ENCODE measurements around the gene COPS7B.
"Not testable (repeated sequence)": the region's sequence is repeated elsewhere in the genome, so short reads cannot be mapped to it uniquely, and the experiment has no call there.

COPS7B gene

GRCh38 chr2:231786177-231786916 lies at the start of gene COPS7B:
TSS of gene COPS7B (plus strand) at chr2:231786445. CDS start at chr2:231788571, 2,126 bp downstream.
- DNase-seq: peak; percentile 80

DNA sequence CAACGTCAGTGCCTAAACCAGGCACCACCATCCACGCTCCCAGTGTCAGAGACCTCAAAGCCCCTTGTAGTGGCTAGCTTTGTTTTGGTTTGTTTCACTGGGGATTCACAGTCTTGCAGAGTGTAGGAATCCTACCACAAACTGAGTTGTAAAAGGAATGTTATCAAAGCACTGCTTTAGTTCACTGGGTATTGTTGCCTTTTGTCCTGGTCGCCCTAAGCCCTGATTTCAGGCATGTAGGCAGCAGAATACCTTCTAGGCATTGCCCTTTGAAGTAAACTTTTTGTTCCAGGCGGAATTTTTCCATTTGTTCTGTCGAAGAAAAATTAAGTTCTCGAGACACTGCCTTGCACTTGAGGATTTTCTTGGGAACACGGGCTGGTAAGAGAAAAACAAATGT lies 48.5 kb upstream of the COPS7B start:
- no peak for DNase-seq

DNA sequence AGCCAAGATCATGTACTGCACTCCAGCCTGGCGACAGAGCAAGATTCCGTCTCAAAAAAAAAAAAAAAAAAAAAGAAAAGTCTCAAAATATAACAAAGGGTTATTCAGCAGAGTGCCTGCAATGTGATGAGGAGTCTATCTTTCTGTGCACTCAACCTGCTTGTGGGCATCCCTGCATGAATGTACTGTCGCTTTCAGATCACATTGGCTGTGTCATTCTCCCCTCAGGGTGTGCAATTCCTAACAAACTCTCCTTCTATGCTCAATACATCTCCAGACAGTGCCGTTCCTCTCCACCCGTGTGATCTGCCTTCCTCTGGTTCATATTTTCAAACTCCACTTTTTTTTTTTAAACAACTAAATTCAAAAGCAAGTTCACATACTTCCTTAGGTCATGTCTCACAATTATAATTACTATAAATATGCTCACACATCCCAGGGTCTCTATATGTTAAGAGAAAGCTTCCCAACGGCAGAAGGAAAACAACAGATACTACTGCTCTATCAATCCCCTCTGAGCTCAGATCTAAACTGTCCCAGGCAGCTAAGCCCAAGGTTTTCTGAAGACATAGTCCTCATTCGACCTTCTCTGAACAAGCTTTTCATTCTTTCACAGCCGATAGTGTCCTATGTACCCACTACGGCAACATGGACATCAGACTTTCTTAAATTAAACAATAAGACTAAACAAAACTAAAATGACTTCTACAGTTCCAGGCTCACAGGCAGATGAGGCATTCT lies 42.7 kb upstream of the COPS7B start:
- DNase-seq: no peak

DNA sequence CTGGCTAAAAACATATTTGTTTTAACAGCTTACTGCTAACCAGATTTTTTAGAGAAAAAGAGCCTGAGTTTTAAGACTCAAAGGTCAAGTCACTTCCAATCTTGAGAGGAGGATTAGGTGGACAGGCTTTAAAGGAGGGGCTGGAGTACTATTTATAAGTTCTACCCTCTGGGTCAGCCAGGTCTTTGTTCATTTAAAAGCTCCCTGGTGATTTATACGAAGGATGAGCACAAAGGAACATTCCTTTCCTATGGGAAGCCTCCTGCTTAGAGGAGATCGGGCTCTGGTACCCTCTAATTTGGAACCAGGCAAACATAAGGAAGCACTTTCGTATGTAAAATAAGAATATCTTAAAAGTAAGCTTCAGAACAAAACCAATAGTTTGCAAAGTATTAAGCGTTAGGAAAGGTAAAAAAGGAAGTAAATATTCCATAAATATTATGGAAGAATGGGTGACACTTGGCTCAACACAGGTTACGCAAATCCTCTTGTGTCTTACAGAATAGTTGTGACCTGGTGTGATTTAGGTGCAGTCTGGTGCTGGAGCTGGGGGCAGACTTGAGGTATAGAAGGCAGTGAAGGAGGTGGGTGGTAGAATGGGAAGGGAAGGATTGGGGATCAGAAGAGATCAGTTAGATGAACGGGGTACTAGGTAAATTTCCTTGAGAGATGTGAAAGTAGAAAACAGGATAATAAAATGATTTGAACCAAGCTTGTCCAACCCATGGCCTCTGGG lies 40.8 kb upstream of the COPS7B start:
- no peak for DNase-seq

DNA sequence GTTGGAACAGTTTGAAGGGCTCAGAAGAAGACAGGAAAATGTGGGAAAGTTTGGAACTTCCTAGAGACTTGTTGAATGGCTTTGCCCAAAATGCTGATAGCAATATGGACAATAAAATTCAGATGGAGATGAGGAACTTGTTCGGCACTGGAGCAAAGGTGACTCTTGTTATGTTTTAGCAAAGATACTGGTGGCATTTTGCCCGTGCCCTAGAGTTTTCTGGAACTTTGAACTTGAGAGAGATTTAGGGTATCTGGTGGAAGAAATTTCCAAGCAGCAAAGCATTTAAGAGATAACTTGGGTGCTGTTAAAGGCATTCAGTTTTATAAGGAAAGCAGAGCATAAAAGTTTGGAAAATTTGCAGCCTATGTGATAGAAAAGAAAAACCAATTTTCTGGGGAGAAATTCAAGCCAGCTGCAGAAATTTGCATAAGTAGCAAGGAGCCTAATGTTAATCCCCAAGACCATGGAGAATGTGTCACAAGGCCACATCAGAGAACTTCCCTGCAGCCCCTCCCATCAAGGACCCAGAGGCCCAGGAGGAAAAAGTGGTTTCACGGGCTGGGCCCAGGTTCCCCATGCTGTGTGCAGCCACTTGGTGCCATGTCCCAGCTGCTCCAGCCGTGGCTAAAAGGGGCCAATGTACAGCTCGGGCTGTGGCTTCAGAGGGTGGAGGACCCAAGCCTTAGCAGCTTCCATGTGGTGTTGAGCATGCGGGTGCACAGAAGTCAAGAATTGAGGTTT lies 37.9 kb upstream of the COPS7B start:
- DNase-seq: not testable (repeated sequence)

DNA sequence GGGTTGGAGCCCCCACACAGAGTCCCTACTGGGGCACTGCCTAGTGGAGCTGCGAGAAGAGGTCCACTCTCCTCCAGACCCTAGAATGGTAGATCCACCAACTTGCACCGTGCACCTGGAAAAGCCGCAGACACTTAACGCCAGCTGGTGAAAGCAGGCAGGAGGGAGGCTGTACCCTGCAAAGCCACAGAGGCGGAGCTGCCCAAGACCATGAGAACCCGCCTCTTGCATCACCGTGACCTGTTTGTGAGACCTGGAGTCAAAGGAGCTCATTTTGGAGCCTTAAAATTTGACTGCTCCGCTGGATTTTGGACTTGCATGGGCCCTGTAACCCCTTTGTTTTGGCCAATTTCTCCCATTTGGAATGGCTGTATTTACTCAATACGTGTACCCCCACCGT lies 37.2 kb upstream of the COPS7B start:
- not testable (repeated sequence) for DNase-seq

DNA sequence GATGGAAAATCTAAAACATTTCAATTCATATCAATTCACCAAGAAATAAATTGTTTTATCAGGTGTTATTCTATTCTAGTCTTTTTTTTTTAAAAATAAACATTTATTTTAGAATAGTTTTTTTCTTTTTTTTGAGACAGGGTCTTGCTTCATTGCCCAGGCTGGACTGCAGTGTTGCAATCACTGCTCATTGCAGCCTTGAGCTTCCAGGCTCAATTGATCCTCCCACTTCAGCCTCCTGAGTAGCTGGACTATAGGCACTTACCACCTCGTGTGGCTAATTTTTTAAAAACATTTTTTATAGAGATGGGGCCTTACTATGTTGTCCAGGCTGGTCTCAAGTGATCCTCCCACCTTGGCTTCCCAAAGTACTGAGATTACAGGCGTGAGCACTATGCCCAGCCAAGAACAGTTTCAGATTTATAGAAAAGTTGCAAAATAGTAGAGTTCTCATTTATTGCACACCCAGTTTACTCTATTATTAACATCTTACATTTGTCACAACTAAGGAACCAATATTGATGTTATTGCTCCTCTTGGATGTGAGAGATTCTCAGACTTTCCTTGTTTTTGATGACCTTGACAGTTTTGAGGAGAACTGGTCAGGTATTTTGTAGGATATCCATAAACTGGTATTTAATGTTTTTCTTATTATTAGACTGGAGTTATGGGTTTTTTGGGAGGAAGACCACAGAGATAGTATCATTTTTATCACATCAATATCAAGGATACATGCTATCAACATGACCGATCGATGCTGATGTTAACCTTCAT lies 35.0 kb upstream of the COPS7B start:
- no peak for DNase-seq

DNA sequence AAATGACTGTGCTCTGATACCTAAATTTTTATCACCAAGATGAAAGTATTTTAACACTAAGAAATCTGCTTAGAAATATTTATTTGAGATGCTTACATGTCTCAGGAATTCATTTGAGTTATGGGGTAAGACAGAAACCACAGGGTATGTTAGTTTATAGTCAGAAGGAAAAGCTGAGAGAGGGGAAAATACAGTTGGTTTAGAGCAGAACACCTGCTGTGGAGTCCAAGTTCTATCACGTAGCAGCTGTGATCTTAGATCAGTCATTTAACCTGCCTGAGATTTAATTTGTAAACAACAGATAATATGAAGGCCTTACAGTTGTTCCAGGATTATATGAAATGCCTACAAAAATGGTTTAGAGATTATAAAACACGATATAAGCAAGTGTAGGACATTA lies 34.2 kb upstream of the COPS7B start:
- no peak for DNase-seq

GRCh38 chr2:231761735-231762134 lies 24.5 kb upstream of the COPS7B start:
- no peak for DNase-seq

- DNase-seq: no peak
Observed at GRCh38 chr2:231764124-231764523, 22.1 kb upstream of the COPS7B start.

GRCh38 chr2:231764760-231765159 lies 21.5 kb upstream of the COPS7B start:
- no peak for DNase-seq

DNA sequence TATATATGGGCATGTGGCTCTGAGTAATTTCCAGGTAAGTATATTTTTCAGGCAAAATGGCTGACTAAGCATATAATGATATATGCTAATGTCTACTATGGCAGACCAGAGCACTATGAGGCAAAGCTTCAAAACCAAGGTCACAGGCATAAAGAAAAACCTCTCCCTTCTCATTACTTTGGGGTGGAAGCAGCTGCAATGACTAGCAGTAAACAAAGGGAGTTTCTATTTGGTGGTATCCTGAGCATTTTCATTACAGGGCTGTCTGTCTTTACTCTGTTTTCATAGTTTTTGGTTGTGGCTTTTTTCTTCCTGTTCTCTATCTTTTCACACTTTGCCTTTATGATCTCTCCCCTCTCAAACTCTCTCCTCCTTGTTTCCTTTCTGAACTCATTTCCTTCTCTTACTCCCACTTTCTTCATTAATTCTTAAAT lies 20.7 kb upstream of the COPS7B start:
- no peak for DNase-seq

GRCh38 chr2:231769170-231770136 lies 16.8 kb upstream of the COPS7B start:
- DNase-seq: peak; percentile 5

DNA sequence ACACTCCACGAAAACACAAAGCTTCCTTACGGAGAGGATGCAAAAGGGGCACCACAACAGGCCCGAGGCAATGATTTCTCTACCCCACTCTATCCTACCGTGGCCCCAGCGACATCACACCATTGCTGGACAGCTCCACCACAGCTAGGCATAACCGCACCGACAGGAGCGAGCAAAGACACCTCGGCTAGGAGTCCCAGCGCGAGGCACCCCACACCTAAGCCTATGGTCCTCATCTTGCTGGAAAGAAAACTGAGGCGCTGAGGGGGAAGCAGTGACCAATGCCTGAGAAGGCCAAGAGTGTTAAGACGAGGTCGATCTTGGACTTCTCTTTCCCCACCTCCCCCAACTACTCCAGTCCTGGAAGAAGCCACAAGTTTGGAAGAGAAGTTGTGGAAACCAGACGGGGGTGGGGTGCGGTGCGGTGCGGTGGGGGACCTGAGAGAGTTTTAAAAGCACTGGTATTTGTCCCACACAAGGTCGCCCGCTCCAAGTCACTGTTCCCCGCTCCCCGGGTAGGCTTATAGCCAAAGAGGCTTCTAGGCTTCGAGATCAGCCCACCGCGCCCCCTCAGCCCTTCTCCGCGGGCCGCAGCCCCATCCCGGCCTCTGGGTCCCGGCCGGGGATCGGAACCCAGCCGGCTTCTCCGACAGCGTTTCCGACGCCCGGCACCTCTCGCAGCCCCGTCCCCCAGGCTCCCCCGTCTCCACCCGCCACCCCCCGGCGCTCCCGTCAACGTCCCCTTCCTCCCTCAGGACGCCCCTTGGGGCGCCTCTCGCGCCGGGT lies 5.9 kb upstream of the COPS7B start:
- DNase-seq: no peak

DNA sequence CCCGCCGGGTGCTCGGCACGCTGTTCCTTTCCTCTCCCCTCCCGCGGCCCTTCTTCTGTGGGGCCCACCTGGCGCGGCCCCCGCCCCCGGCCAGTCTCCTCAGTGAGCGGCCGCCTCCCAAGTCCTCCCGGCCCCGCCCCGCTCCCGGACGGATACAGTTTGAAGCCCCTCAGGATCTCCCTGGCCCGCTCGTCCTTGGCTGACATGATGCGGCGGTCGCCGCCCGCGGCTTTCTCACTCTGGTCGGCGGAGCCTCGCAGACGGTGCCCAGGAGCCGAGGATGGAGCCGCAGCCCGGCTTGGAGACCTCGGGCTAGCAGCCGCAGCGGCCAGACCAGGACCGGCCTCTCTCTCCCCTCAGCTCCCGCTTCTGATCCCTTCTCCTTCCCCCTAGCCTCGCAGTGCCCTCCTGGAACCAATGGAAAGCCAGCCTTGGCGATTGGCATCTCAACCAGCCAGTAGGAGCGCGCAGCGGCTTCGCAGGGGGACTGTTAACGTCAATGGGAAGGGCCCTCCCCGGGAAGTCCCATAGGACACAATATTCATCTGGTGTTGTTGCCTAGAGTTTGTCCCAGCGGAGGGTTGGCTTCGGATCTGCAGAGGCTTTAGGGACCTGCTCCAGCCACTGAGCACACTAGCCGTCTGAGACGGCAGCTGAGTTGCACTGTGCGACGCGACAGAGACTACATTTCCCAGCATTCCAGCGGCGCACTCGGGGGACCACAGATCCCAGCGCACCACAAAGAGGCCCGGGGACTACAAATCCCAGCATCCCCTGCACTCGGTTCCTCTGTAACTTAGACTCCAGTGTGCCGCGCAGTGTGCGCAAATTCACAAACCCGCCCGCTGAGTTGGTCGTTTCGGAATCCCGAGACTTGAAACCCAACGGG lies 5.1 kb upstream of the COPS7B start, which contains the start of gene PDE6D:
Gene PDE6D (minus strand): TSS at position 374 of the 889 bp plus-strand sequence. CDS start 168 bp downstream, at position 206.
- DNase-seq: peak; percentile 98

GRCh38 chr2:231781798-231782726 lies 4.2 kb upstream of the COPS7B start:
- peak; percentile 60 for DNase-seq

DNA sequence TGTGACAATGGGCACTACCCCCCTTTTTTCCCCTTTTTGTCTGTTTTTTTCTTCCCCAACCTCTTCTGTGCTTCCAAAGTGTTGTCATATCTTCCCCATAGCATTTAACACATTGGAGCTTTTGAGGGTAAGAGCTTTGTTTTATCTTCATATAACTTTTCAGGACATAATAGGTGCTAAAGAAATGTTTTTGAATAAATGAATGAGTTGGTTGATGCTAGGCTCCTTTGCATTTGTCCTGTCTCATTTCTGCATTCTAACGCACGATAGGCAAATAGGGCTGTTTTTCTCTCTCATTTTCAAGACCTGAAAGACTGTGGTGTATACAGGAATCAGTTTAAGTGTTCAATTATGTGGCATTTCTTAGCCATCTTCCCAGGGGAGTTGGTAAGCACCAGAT lies 832 bp upstream of the COPS7B start:
- no peak for DNase-seq

DNA sequence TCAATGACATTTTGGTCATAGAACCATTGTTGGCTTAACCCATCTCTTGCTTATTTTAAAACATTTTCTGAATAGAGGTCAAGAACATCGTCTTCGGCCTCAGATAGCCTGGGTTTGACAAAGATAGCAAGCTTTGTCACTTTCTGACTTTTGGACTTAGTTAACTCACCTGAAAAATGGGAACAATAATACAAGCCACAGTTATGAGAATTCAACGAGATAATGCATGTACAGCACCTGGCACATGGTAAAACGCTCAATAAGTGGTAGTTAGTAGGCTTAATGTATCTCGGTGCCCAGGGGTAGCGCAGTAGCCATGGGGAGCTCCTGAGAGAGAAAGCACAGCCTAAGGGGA lies 446 bp upstream of the COPS7B start:
- no peak for DNase-seq
